ENCODE data around the gene PTH1R.

PTH1R gene

DNA sequence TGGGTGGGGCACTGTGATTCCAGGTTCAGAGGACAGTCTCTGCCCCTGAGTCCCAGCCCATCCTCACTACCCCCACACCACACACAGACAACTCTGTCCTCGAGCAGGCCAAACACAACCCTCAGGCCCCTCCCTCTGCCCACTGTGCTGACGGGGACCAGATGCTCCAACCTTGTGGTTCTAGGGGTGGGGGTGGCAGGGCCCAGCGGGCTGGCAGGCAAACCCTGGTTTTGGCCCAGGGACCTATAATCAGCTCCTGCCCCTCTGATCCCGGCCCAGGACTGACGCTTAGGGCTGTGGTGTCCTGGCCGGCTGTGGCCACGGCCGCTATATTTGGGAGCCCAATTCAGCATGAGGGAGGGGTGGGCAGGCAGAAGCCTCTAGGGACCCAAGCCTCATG, 9.2 kb upstream of the PTH1R start:
- no peak for DNase-seq (ENCODE audit: low read depth, low spot score)
- in situ Hi-C loops (cut with HindIII; ENCODE audit: low sequenced_read_pairs) = no loop called here
- H3K4me3 ChIP-seq (ENCODE audit: low read depth, low read length) = no peak overlapping the region
- TF ChIP-seq, protein P1, sequence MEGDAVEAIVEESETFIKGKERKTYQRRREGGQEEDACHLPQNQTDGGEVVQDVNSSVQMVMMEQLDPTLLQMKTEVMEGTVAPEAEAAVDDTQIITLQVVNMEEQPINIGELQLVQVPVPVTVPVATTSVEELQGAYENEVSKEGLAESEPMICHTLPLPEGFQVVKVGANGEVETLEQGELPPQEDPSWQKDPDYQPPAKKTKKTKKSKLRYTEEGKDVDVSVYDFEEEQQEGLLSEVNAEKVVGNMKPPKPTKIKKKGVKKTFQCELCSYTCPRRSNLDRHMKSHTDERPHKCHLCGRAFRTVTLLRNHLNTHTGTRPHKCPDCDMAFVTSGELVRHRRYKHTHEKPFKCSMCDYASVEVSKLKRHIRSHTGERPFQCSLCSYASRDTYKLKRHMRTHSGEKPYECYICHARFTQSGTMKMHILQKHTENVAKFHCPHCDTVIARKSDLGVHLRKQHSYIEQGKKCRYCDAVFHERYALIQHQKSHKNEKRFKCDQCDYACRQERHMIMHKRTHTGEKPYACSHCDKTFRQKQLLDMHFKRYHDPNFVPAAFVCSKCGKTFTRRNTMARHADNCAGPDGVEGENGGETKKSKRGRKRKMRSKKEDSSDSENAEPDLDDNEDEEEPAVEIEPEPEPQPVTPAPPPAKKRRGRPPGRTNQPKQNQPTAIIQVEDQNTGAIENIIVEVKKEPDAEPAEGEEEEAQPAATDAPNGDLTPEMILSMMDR (IDR thresholded peaks at IDR 0.05; ENCODE audit: low read depth, low read length) = no peak

DNA sequence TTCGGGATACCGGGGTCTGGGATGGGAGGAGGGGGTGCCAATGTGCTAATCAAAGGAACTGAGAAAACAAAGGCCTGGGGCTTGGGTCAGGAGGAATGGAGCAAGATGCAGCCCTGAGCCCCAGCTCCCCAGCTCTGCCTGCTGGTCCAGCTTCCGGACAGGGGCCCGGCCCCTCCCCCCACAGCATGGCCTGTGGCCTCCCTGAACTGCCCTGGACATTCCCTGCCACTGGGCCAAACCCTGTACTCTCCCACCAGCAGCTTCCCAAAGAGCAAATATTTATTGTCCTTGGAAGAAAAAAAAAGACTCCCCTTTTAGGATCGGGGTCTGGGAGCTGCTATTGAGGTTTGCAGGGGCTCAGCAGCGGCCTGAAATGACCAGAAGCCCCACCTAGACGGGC, 8.6 kb upstream of the PTH1R start:
- in situ Hi-C loops (cut with HindIII; ENCODE audit: low sequenced_read_pairs) = no loop called here
- no peak for DNase-seq (ENCODE audit: low read depth, low spot score)
- TF ChIP-seq, protein P1 (IDR thresholded peaks at IDR 0.05; ENCODE audit: low read depth, low read length) = no peak
- no peak overlapping the region for H3K4me3 ChIP-seq (ENCODE audit: low read depth, low read length)

DNA sequence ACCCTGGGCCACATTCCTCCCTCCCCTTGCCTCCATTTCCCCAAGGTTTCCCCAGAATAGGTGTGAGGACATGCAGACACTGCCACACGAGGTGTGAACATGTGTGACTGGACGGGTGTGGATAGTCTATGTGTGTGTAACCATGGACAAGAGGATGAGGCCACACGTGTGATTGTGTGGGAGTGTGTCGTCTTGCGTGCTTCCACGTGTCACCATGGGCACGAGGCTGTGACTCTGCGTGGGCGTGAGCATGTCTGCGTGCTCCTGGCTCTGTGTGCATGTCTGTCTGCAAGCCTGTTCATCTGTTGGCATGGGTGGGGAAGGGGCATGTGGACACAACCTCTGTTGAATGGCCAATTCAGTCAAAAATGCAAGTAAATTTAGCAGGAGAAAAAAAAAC, 8.1 kb upstream of the PTH1R start:
- TF ChIP-seq, protein P1 (IDR thresholded peaks at IDR 0.05; ENCODE audit: low read depth, low read length) = no peak
- in situ Hi-C loops (cut with HindIII; ENCODE audit: low sequenced_read_pairs) = no loop called here

DNA sequence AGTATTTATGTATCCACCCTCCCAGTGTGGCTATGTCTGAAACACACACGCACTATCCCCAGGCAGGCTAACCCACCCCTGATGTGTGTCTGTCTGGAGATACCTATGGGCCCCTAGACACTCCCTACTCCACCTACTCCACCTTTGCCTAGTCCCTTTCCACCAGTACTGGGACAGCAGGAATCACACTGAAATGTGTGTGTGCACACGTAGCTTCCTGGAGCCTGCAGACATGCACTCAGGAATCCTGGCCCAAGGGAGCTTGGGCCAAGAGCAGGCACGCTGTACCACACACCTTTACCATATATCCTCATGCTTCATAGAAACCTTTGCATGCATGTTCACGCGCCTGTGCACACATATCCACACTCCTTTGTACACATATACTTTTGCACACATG, 6.9 kb upstream of the PTH1R start:
- H3K4me3 ChIP-seq (ENCODE audit: low read depth, low read length) = no peak overlapping the region
- TF ChIP-seq, protein P1 (IDR thresholded peaks at IDR 0.05; ENCODE audit: low read depth, low read length) = no peak
- DNase-seq (ENCODE audit: low read depth, low spot score) = no peak
- in situ Hi-C loops (cut with HindIII; ENCODE audit: low sequenced_read_pairs) = no loop called here

More for the DNA sequence above, 8.1 kb upstream of the PTH1R start:
- H3K4me3 ChIP-seq (ENCODE audit: low read depth, low read length) = no peak overlapping the region
- DNase-seq (ENCODE audit: low read depth, low spot score) = no peak

DNA sequence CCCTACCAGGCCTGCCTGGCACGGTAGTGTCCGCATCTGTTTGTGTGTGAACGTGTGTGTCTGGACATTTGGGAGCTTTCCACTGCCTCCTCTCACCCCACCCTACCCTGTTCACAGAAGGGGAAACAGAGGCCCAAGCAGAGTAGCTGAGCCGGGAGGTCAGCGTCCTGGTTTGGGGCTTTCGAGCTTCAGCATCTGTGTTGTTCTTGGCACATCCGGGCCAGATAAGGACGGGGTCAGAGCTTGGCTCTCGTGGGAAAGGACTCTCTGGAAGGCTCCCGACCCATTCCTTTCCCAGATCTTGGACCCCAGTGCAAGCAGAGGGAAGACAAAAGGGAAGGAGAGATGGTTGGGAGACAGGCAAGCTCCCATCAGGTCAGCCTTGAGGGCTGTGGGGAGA, 6.3 kb upstream of the PTH1R start:
- in situ Hi-C loops (cut with HindIII; ENCODE audit: low sequenced_read_pairs) = no loop called here
- no peak for DNase-seq (ENCODE audit: low read depth, low spot score)
- TF ChIP-seq, protein P1 (IDR thresholded peaks at IDR 0.05; ENCODE audit: low read depth, low read length) = no peak
- H3K4me3 ChIP-seq (ENCODE audit: low read depth, low read length) = no peak overlapping the region

DNA sequence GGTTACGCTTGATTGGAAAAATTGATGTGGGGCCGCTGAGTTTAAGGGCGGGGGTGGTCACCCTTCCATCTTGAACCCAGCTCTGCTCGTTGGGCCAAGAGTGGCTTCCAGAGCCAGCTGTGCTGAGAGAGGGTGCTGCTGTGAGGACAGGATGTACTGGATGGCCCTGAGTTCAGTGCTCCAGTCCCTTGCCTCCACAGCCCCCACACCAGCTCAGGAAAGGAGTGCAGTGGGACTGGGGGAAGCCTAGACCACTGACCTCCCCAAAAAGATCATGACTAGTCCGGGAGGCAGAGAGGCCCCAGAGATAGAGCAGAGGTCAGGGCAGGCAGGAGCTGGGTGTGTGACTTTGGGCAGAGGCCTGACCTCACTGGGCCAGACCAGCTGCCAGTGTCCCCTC, 4.0 kb upstream of the PTH1R start:
- no peak overlapping the region for H3K4me3 ChIP-seq (ENCODE audit: low read depth, low read length)
- in situ Hi-C loops (cut with HindIII; ENCODE audit: low sequenced_read_pairs) = no loop called here
- TF ChIP-seq, protein P1 (IDR thresholded peaks at IDR 0.05; ENCODE audit: low read depth, low read length) = no peak
- DNase-seq (ENCODE audit: low read depth, low spot score) = no peak

DNA sequence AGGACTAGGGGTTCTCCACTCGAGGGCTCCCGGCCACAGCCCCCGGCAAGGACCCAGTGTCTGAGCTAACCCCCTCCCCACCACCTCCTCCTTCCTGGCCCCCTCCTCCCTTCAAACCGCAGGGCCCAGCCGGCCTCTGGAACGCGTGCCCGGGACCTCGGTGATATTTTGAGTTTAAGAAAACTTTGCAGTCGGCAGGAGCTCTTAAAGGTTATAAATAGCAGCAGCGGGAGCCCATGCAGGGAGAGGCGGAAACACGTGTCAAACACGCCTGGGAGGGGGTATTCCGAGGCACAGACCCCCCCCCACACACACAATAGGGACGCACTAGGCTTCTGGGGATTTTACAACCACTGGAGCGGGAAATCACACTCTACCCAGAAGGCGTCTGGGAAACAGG, 3.1 kb upstream of the PTH1R start:
- no peak overlapping the region for H3K4me3 ChIP-seq (ENCODE audit: low read depth, low read length)
- TF ChIP-seq, protein P1 (IDR thresholded peaks at IDR 0.05; ENCODE audit: low read depth, low read length) = no peak
- in situ Hi-C loops (cut with HindIII; ENCODE audit: low sequenced_read_pairs) = no loop called here

More for the DNA sequence above, 3.1 kb upstream of the PTH1R start:
- peak; percentile 29 for DNase-seq (ENCODE audit: low read depth, low spot score)
